Measurements from ENCODE around the gene ST7. TPM values are rescaled to one million over a fixed set of nuclear protein-coding genes. Genes with fewer than 3 reads are reported as not detected.

ST7 gene
- total and polyA plus RNA-seq, 4 donors, result 22.4 to 57.2 (median 41.6) TPM

GRCh38 chr7:117111535-117111934 is 158.2 kb downstream of the ST7 start:
- Histone ChIP-seq H3K4me3 (no peak overlapping the region), H3K27ac (ENCODE audit: low read depth in 1 of 2, low read length in 1 of 2) (no peak overlapping the region)
- no peak for ATAC-seq (ENCODE audit: insufficient read depth, low FRiP score)

GRCh38 chr7:117112640-117113039 is 159.3 kb downstream of the ST7 start:
- no peak for ATAC-seq (ENCODE audit: insufficient read depth, low FRiP score)
- Histone ChIP-seq H3K9ac (ENCODE audit: insufficient read depth in 1 of 2, low read length in 2 of 2) (no peak overlapping the region), H3K27me3 (ENCODE audit: control insufficient read depth in 3 of 3, insufficient read depth in 3 of 3, low read length in 2 of 3) (no peaks in the 10 kb centered on the region), H3K9me3 (ENCODE audit: control insufficient read depth in 4 of 4, insufficient read depth in 3 of 4, low read length in 3 of 4) (no peaks in the 10 kb centered on the region), H3K36me3 (ENCODE audit: control insufficient read depth in 4 of 4, insufficient read depth in 4 of 4, low read length in 4 of 4) (no peaks in the 10 kb centered on the region), H3K4me1 (ENCODE audit: control insufficient read depth in 5 of 5, insufficient read depth in 5 of 5, low read length in 5 of 5) (peaks cover 0 to 13% (median 4%) of the 10 kb centered on the region in 5 donors), H3K27ac (ENCODE audit: low read depth in 1 of 2, low read length in 1 of 2) (no peak overlapping the region), H3K4me3 (no peak overlapping the region)
- WGBS, 2 donors, result 85 to 89% methylated on average over 4 of the region's 4 CpGs
- DNase-seq, result no peak
- TF ChIP-seq CTCF (IDR thresholded peaks at IDR 0.05; ENCODE audit: control extremely low read depth, extremely low read depth), result no peak

More at GRCh38 chr7:117111535-117111934, 158.2 kb downstream of the ST7 start:
- Histone ChIP-seq H3K27me3 (ENCODE audit: control insufficient read depth in 3 of 3, insufficient read depth in 3 of 3, low read length in 2 of 3) (no peaks in the 10 kb centered on the region), H3K4me1 (ENCODE audit: control insufficient read depth in 5 of 5, insufficient read depth in 5 of 5, low read length in 5 of 5) (peaks cover 0 to 13% (median 4%) of the 10 kb centered on the region in 5 donors), H3K9me3 (ENCODE audit: control insufficient read depth in 4 of 4, insufficient read depth in 3 of 4, low read length in 3 of 4) (no peaks in the 10 kb centered on the region), H3K9ac (ENCODE audit: insufficient read depth in 1 of 2, low read length in 2 of 2) (no peak overlapping the region), H3K36me3 (ENCODE audit: control insufficient read depth in 4 of 4, insufficient read depth in 4 of 4, low read length in 4 of 4) (no peaks in the 10 kb centered on the region)
- DNase-seq, result no peak
- 100% methylated on average over 1 of the region's 1 CpG for WGBS, 2 donors
- TF ChIP-seq CTCF (IDR thresholded peaks at IDR 0.05; ENCODE audit: control extremely low read depth, extremely low read depth), result no peak

- H3K4me1 ChIP-seq (ENCODE audit: control insufficient read depth in 5 of 5, insufficient read depth in 5 of 5, low read length in 5 of 5), result peaks cover 0 to 15% (median 4%) of the 10 kb centered on the region in 5 donors
- no peak for TF ChIP-seq CTCF (IDR thresholded peaks at IDR 0.05; ENCODE audit: control extremely low read depth, extremely low read depth)
- no peak overlapping the region for H3K4me3 ChIP-seq
- WGBS, 2 donors, result 88 to 90% methylated on average over 4 of the region's 4 CpGs
- no peak for ATAC-seq (ENCODE audit: insufficient read depth, low FRiP score)
- no peaks in the 10 kb centered on the region for H3K36me3 ChIP-seq (ENCODE audit: control insufficient read depth in 4 of 4, insufficient read depth in 4 of 4, low read length in 4 of 4)
- no peak for DNase-seq
- H3K27ac ChIP-seq (ENCODE audit: low read depth in 1 of 2, low read length in 1 of 2), result no peak overlapping the region
- H3K27me3 ChIP-seq (ENCODE audit: control insufficient read depth in 3 of 3, insufficient read depth in 3 of 3, low read length in 2 of 3), result no peaks in the 10 kb centered on the region
- H3K9ac ChIP-seq (ENCODE audit: insufficient read depth in 1 of 2, low read length in 2 of 2), result no peak overlapping the region
- H3K9me3 ChIP-seq (ENCODE audit: control insufficient read depth in 4 of 4, insufficient read depth in 3 of 4, low read length in 3 of 4), result no peaks in the 10 kb centered on the region
These were observed 160.6 kb downstream of the ST7 start for GRCh38 chr7:117113871-117114270.

DNA sequence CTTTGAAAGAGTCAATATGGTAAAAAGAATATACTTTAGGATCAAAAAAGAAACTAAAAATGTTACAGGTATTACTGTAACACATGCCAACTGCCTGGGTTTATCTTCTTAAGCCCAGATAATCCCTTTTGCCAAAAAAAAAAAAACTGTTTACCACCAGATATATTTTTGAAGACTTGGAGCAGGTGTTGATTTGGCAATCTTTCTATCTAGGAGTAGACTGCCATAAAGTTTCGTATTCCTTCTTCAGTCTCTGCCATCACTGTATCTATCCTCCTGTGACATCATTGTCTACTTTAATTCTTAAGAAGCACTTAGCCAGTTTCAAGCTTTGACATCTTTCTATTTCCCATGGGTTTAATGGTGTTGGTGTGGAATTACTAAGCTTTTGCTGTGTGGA is 161.0 kb downstream of the ST7 start:
- no peaks in the 10 kb centered on the region for H3K9me3 ChIP-seq (ENCODE audit: control insufficient read depth in 4 of 4, insufficient read depth in 3 of 4, low read length in 3 of 4)
- DNase-seq, result no peak
- no peak overlapping the region for H3K4me3 ChIP-seq
- H3K36me3 ChIP-seq (ENCODE audit: control insufficient read depth in 4 of 4, insufficient read depth in 4 of 4, low read length in 4 of 4), result no peaks in the 10 kb centered on the region
- no peak overlapping the region for H3K9ac ChIP-seq (ENCODE audit: insufficient read depth in 1 of 2, low read length in 2 of 2)
- TF ChIP-seq CTCF (IDR thresholded peaks at IDR 0.05; ENCODE audit: control extremely low read depth, extremely low read depth), result no peak
- WGBS, 2 donors, result 76 to 91% methylated on average over 1 of the region's 1 CpG
- H3K27ac ChIP-seq (ENCODE audit: low read depth in 1 of 2, low read length in 1 of 2), result no peak overlapping the region
- peaks cover 0 to 16% (median 4%) of the 10 kb centered on the region in 5 donors for H3K4me1 ChIP-seq (ENCODE audit: control insufficient read depth in 5 of 5, insufficient read depth in 5 of 5, low read length in 5 of 5)
- H3K27me3 ChIP-seq (ENCODE audit: control insufficient read depth in 3 of 3, insufficient read depth in 3 of 3, low read length in 2 of 3), result no peaks in the 10 kb centered on the region
- ATAC-seq (ENCODE audit: insufficient read depth, low FRiP score), result no peak
